C4-2B (cell line): ENCODE results near the gene CYSTM1.

Source experiments
- CTCF ChIP-seq: fragments of 450-650 bp; conservative IDR thresholded peaks from 2 replicates; pipeline ENCODE4 v1.5.1; 2017; ENCODE audit warnings: mild to moderate bottlenecking
- ZFX ChIP-seq: fragments of 450-650 bp; IDR thresholded peaks from 2 replicates; pipeline ENCODE4 v1.6.1; 2017

- no peak for TF ChIP-seq CTCF
- no peak for TF ChIP-seq ZFX
Observed at GRCh38 chr5:140260089-140260656, 85.2 kb downstream of the CYSTM1 start.
